ENCODE data around the gene SORBS2. TPM values are rescaled to one million over a fixed set of nuclear protein-coding genes. Genes with fewer than 3 reads are reported as not detected.
"Not testable (repeated sequence)": the region's sequence is repeated elsewhere in the genome, so short reads cannot be mapped to it uniquely, and the experiment has no call there.

Gene SORBS2
- total and polyA plus RNA-seq, 2 of the 8 experiments (the other 6 are each of a cell fraction or from before 2014, with no cell fraction given), result 73.0 to 87.1 TPM

- H2BK15ac ChIP-seq (ENCODE audit: low read length); POLR2A ChIA-PET (ENCODE audit: partially characterized antibody); H4K91ac ChIP-seq (replicated peaks; ENCODE audit: insufficient read length, low read length); H3K4me3 ChIP-seq (ENCODE audit: extremely low read depth in 1 of 4, insufficient read depth in 2 of 4, low read depth in 3 of 4, low read length in 4 of 4); DNase-seq (ENCODE audit: low read depth in 1 of 2, low spot score in 2 of 2); H3K4me1 ChIP-seq (replicated peaks in 1 of 4; ENCODE audit: control insufficient read depth in 3 of 4, insufficient read depth in 4 of 4, low read length in 3 of 4); H4K20me1 ChIP-seq (replicated peaks in 1 of 2; ENCODE audit: control insufficient read depth in 1 of 2, insufficient read depth in 2 of 2, low read length in 2 of 2); H3K4ac ChIP-seq (replicated peaks; ENCODE audit: insufficient read length, low read depth, low read length); H3K27me3 ChIP-seq (replicated peaks in 1 of 4; ENCODE audit: control insufficient read depth in 3 of 4, extremely low read depth in 1 of 4, insufficient read depth in 3 of 4, low read length in 3 of 4); FAIRE-seq; H3K79me2 ChIP-seq (ENCODE audit: control insufficient read depth in 1 of 2, insufficient read depth in 2 of 2, low read length in 2 of 2); H3K4me2 ChIP-seq (ENCODE audit: insufficient read depth in 1 of 2, low read depth in 2 of 2, low read length in 2 of 2); H4K5ac ChIP-seq (ENCODE audit: insufficient read length, low read depth, low read length); H3K56ac ChIP-seq (replicated peaks; ENCODE audit: insufficient read length, low read depth, low read length); H3K9ac ChIP-seq (replicated peaks in 1 of 4; ENCODE audit: extremely low read depth in 1 of 4, low read depth in 3 of 4, low read length in 3 of 4); H3K23ac ChIP-seq (ENCODE audit: insufficient read length); H2AFZ ChIP-seq (ENCODE audit: low read length); H3K27ac ChIP-seq (ENCODE audit: low read depth, low read length); H3K23me2 ChIP-seq (ENCODE audit: low read depth, low read length); H2BK5ac ChIP-seq (ENCODE audit: low read depth, low read length); H4K8ac ChIP-seq (ENCODE audit: extremely low read depth, insufficient read depth, low read length); CTCF ChIA-PET (ENCODE audit: partially characterized antibody); H3K18ac ChIP-seq (ENCODE audit: extremely low read depth, low read length); H2BK12ac ChIP-seq (ENCODE audit: low read depth, low read length); H3K79me1 ChIP-seq (ENCODE audit: low read depth, low read length); H2AK5ac ChIP-seq (ENCODE audit: low read depth, low read length); H2BK120ac ChIP-seq (replicated peaks; ENCODE audit: low read depth, low read length); H3K14ac ChIP-seq (ENCODE audit: insufficient read length); H2BK20ac ChIP-seq (ENCODE audit: low read length): not testable (repeated sequence)
- Histone ChIP-seq H3K36me3 (ENCODE audit: control insufficient read depth in 2 of 4, insufficient read depth in 4 of 4, low read length in 3 of 4) (peaks cover 0 to 12% (median 0%) of the 10 kb centered on the region in 4 experiments; a peak in 2 of 8 replicates), H3K9me3 (ENCODE audit: insufficient read depth in 2 of 2, low read depth in 1 of 2, low read length in 1 of 2) (peaks cover 11 to 13% of the 10 kb centered on the region in 2 experiments; a peak in 2 of 4 replicates)
- 94% methylated on average over 4 of the region's 4 CpGs; no CpG with 5 or more reads in 1 of the 2 experiments for WGBS, 2 experiments (ENCODE audit: extremely low coverage in 1 of 2, insufficient coverage in 1 of 2, insufficient read length in 1 of 2, insufficient replicate concordance in 2 of 2, low coverage in 1 of 2, low lambda C conversion rate in 2 of 2, missing lambda C conversion rate in 1 of 2)
Observed at GRCh38 chr4:185707622-185708021, 104.4 kb downstream of the SORBS2 start.
